ENCODE data around the gene PCDH9. TPM values are rescaled to one million over a fixed set of nuclear protein-coding genes. Genes with fewer than 3 reads are reported as not detected.

Gene PCDH9
- total RNA-seq, 4 donors from 2014 or later, result 0.37 to 2.4 (median 1.5) TPM

- Histone ChIP-seq H3K4me1 (peaks cover 0 to 3% (median 0%) of the 10 kb centered on the region in 4 donors), H3K36me3 (no peaks in the 10 kb centered on the region), H3K27ac (no peak overlapping the region), H3K4me3 (no peak overlapping the region), H3K9me3 (no peaks in the 10 kb centered on the region), H3K27me3 (no peaks in the 10 kb centered on the region)
- intact Hi-C loops (cut with DNase I; ENCODE audit: low total_unique reads), result no loop called here
- WGBS, 2 donors (ENCODE audit: low coverage in 1 of 2), result 52 to 63% methylated on average over 2 of the region's 2 CpGs
- TF ChIP-seq POLR2AphosphoS5 (IDR thresholded peaks at IDR 0.05) (no peak), EP300 (IDR thresholded peaks at IDR 0.05; ENCODE audit: low read depth) (no peak), CTCF (IDR thresholded peaks at IDR 0.05) (no peak), POLR2A (IDR thresholded peaks at IDR 0.05) (no peak)
- in situ Hi-C loops (cut with MboI; ENCODE audit: low pct_ligation_motif_present in 1 of 4, low pct_unique_long_range_greater_than_20kb in 1 of 4, low sequenced_read_pairs in 3 of 4), result no loop called here
- DNase-seq, result no peak
These were observed 142.6 kb downstream of the PCDH9 start for GRCh38 chr13:67087527-67087926.

- in situ Hi-C loops (cut with MboI; ENCODE audit: low pct_ligation_motif_present in 1 of 4, low pct_unique_long_range_greater_than_20kb in 1 of 4, low sequenced_read_pairs in 3 of 4), result no loop called here
- Histone ChIP-seq H3K27ac (no peak overlapping the region), H3K36me3 (no peaks in the 10 kb centered on the region), H3K27me3 (no peaks in the 10 kb centered on the region), H3K4me3 (no peak overlapping the region), H3K4me1 (peaks cover 0 to 3% (median 0%) of the 10 kb centered on the region in 4 donors), H3K9me3 (no peaks in the 10 kb centered on the region)
- no peak for DNase-seq
- intact Hi-C loops (cut with DNase I; ENCODE audit: low total_unique reads), result no loop called here
- WGBS, 2 donors (ENCODE audit: low coverage in 1 of 2), result 21 to 43% methylated on average over 2 of the region's 2 CpGs
- no peak for TF ChIP-seq POLR2A (IDR thresholded peaks at IDR 0.05)
- TF ChIP-seq POLR2AphosphoS5 (IDR thresholded peaks at IDR 0.05), result no peak
- TF ChIP-seq EP300 (IDR thresholded peaks at IDR 0.05; ENCODE audit: low read depth), result no peak
- TF ChIP-seq CTCF (IDR thresholded peaks at IDR 0.05), result no peak
These were observed 143.9 kb downstream of the PCDH9 start for GRCh38 chr13:67086260-67086659.

GRCh38 chr13:67084066-67084465 lies 146.1 kb downstream of the PCDH9 start:
- intact Hi-C loops (cut with DNase I; ENCODE audit: low total_unique reads), result no loop called here
- H3K27me3 ChIP-seq, result no peaks in the 10 kb centered on the region
- 100% methylated on average over 1 of the region's 1 CpG for WGBS, 2 donors (ENCODE audit: low coverage in 1 of 2)

GRCh38 chr13:67083519-67083918 lies 146.6 kb downstream of the PCDH9 start:
- Histone ChIP-seq H3K4me3 (no peak overlapping the region), H3K9me3 (no peaks in the 10 kb centered on the region), H3K27ac (no peak overlapping the region), H3K36me3 (no peaks in the 10 kb centered on the region), H3K4me1 (peaks cover 0 to 3% (median 0%) of the 10 kb centered on the region in 4 donors), H3K27me3 (no peaks in the 10 kb centered on the region)
- in situ Hi-C loops (cut with MboI; ENCODE audit: low pct_ligation_motif_present in 1 of 4, low pct_unique_long_range_greater_than_20kb in 1 of 4, low sequenced_read_pairs in 3 of 4) (no loop called here), intact Hi-C loops (cut with DNase I; ENCODE audit: low total_unique reads) (no loop called here)
- 64 to 74% methylated on average over 2 of the region's 2 CpGs for WGBS, 2 donors (ENCODE audit: low coverage in 1 of 2)
- no peak for DNase-seq
- TF ChIP-seq EP300 (IDR thresholded peaks at IDR 0.05; ENCODE audit: low read depth), result no peak
- TF ChIP-seq CTCF (IDR thresholded peaks at IDR 0.05), result no peak
- TF ChIP-seq POLR2A (IDR thresholded peaks at IDR 0.05), result no peak
- no peak for TF ChIP-seq POLR2AphosphoS5 (IDR thresholded peaks at IDR 0.05)

More at GRCh38 chr13:67084066-67084465, 146.1 kb downstream of the PCDH9 start:
- no peak overlapping the region for H3K27ac ChIP-seq
- no peak for DNase-seq
- H3K9me3 ChIP-seq, result no peaks in the 10 kb centered on the region
- in situ Hi-C loops (cut with MboI; ENCODE audit: low pct_ligation_motif_present in 1 of 4, low pct_unique_long_range_greater_than_20kb in 1 of 4, low sequenced_read_pairs in 3 of 4), result no loop called here
- TF ChIP-seq EP300 (IDR thresholded peaks at IDR 0.05; ENCODE audit: low read depth) (no peak), POLR2AphosphoS5 (IDR thresholded peaks at IDR 0.05) (no peak), CTCF (IDR thresholded peaks at IDR 0.05) (no peak), POLR2A (IDR thresholded peaks at IDR 0.05) (no peak)
- H3K4me1 ChIP-seq, result peaks cover 0 to 3% (median 0%) of the 10 kb centered on the region in 4 donors
- no peak overlapping the region for H3K4me3 ChIP-seq
- no peaks in the 10 kb centered on the region for H3K36me3 ChIP-seq
